GM20431 (cell line): ENCODE results near the gene PPM1K.

Experiments used
- in situ Hi-C: fragments of 300-500 bp; cut with MseI, MboI; formaldehyde crosslinking; loops from one replicate; pipeline ENCODE4 v1.15.0; 2020; ENCODE audit warnings: low sequenced_read_pairs; ENCODE audit not compliant: unreplicated experiment

PPM1K gene

DNA sequence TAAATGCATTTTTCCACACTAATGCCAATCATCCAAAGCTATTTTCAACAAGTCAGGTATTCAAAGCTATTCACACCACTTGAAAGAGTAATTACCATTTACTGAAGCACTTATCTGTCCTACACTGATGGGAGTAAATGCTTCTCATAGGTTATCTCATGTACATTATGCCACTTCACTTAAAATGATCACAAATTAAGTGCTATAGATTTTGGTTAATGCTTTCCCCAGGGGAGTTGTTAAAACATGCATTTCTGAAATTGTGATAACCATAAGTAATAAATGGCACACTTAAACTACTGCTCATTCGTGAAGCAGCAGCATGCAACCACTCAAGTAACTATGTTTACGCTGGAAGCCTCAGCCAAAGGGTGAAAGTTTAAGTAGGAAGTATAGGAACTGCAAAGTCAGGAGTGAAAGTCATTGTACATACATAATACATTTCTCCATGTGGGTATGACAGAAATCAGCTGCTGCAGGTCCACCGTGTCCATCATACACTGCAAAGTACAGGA lies 6.6 kb downstream of the PPM1K start:
- in situ Hi-C loops = no loop called here

DNA sequence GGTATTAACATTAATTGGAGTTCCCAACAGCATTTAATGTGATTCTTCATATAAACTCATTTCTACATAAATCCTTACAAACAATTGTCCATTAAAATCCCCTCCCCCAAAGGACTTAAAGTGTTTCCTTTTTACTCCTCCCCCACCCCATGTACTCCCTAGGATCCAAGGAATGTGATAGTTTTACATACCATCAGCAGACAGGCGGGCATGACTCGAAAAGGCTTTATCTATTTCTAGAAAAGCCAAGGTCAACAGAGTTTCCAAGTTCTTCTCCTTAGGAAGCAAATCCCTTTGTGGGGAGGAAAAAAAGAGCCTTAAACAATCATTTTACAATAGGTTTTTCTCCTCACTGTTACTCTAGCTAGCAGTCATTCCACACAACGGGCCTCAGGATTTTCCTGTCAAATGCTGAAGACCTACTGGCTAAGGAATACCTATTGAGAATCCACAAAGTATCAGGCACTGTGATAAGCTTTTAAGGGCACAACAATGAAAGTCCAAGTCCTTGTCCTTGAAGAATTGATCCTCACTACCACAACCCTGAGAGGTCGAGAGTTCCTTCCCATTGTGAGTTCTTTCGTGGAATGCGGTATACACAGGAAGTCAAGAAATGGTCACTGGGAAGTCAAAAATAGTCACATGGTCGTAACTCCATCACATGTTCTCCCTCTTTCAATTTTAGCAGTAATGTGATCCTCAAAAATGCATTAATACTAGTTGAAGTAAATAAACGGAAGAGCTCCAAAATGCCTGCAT lies 7.2 kb downstream of the PPM1K start:
- in situ Hi-C loops = no loop called here

GRCh38 chr4:88275949-88276515 lies 8.3 kb downstream of the PPM1K start:
- in situ Hi-C loops = no loop called here

DNA sequence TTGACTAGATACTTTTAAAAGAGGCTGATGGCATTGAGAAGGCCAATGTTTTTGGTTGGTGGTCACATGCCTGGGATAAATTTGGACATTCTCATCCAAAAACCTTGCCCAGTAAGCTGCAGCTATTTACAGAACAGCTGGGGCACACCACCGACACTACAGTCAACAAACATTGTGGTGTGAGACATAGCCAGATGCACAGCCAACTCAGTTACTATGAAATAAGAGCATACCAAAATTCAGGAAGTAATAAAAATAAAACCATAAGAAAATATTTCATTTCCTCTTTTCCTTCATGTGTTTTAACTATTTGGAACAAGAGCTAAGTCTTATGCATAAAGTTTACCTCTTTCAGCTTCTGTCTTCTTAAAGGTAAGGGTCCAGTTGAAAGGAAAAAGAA lies 8.8 kb downstream of the PPM1K start:
- in situ Hi-C loops = no loop called here

DNA sequence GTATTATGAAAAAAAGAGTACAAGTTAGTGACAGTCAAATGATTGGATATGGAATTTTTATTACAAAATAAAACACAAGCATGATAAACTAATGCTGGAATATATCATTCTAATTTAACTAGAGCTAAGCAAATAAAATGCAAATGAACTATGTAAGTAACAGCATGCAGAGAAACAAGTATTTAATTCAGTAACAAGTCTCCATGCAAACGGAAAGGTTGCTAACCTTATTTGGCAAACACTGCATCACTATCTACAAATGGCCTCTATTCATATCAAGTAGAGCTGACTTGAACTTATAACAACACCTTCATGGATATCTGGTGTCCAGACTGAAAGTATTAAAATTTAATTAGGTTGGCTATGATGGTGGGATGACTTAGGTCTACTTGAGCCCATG lies 15.4 kb downstream of the PPM1K start:
- in situ Hi-C loops = no loop called here

- in situ Hi-C loops = no loop called here
Observed at GRCh38 chr4:88264336-88264735, 20.0 kb downstream of the PPM1K start.

GRCh38 chr4:88257726-88258125 lies 26.6 kb downstream of the PPM1K start:
- in situ Hi-C loops = no loop called here

DNA sequence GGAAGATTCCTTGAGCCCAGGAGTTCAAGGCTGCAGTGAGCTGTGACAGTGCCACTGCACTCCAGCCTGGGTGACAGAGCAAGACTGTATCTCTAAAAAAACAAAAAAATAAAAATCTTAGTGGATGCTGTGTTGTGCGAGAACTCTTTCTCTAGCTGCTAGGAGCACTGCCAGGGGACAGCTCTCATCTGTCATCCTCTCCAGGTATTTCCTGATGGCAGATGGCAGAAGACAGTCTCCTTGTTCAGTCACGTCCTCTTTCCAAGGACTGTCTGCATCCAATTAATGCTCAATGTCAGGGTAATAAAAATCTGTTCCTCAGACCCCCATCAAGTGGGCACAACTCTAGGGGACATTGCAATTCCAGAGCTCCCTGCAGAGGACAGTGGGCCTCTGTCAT lies 29.2 kb downstream of the PPM1K start:
- in situ Hi-C loops = no loop called here

DNA sequence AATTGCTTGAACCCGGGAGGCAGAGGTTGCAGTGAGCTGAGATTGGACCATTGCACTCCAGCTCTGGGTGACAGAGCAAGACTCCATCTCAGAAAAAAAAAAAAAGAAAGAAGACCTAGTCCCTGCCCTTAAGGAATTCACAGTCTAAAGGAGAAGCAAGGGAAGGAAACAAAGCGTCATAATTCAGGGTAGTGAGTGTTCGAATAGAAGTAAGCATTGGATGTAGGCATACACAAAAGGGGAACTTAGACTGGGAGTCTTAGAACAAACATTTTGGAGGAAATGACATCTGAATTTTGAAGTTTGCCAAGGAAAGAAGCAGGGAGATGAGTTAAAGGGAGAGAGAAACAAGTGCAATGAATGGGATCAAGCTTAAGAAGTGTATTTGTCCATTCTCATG lies 32.4 kb downstream of the PPM1K start:
- in situ Hi-C loops = no loop called here

- in situ Hi-C loops = no loop called here
Observed at GRCh38 chr4:88247148-88247547, 37.2 kb downstream of the PPM1K start.

DNA sequence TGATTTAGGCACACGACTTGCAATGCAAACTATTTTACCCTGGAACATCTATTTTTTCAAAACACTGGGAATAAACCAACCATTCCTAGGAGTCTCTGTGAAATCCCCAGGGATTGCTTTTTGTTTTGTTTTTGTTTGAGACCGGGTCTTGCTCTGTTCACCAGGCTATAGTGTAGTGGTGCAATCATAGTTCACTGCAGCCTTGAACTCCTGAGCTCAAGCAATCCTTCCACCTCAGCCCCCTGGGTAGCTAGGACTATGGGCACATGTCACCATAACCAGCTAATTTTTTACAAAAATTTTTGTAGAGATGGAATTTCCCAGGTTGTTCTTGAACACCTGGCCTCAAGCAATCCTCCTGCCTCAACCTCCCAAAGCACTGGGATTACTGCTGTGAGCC lies 37.8 kb downstream of the PPM1K start:
- in situ Hi-C loops = no loop called here

GRCh38 chr4:88244816-88245579 lies 39.4 kb downstream of the PPM1K start:
- in situ Hi-C loops = no loop called here

- in situ Hi-C loops = no loop called here
Observed at GRCh38 chr4:88244056-88244455, 40.3 kb downstream of the PPM1K start.

DNA sequence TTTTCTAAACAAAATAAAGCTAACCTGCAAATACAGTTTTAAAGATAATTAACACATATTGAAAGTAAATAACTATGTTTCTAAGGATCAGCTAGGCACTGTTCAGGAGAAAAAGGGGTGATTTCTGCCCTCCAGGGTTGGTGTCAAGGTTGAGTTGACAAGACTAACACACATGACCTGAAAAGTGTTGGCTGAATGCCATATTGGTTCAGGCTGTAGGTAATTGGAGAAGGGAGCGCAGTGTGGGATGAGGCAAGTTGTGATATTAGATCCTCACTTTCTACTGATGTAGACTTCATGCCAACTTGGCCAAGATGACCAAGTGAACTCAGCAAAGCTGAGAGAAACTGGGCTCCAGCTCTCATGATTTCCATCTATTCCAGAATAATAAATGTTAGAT lies 42.2 kb downstream of the PPM1K start:
- in situ Hi-C loops = no loop called here

- in situ Hi-C loops = no loop called here
Observed at GRCh38 chr4:88240297-88240714, 44.1 kb downstream of the PPM1K start.

GRCh38 chr4:88230969-88231771 lies 53.2 kb downstream of the PPM1K start:
- in situ Hi-C loops = no loop called here

DNA sequence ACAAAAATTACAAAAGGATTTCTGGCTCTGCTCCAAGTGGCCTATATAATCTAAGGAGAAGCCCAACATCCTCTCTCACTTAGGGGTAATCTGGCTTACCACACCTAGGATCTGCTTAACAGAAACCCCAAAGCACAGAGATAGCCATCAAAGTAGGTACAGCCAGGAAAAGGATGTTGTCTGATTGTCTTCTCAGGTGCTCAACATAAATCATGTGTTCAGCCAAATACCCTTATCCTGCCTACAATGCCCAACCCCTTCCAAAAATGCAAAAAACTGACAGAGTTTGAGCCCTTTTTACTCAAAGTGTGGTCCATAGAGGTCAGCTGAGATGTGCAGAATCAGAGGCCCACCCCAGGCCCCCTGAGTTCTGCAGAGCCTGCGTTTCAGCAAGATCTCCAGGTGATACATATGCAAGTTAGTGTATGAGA lies 53.9 kb downstream of the PPM1K start:
- in situ Hi-C loops = no loop called here

GRCh38 chr4:88227734-88228133 lies 56.6 kb downstream of the PPM1K start:
- in situ Hi-C loops = no loop called here

DNA sequence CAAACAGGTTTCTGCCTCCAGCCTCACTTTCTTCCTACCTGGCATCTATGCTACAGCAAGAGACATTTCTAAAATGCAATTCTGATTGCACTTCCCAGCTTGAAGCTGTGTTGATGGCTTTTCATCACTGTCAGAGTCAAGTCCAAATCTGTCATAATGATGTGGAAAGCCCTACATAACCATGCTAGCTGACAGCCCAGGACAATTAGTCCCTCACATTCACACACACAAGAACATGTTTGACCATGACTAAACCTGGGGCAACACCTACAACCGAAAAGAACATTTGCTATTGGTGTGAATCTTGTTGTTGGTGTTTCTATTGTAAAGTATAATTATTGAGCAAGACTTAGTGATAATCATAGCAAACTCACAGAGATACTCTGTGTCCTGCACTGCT lies 58.2 kb downstream of the PPM1K start:
- in situ Hi-C loops = no loop called here
